Testis (tissue), 3 donors: ENCODE data around the gene MRPS23. TPM values are rescaled to one million over a fixed set of nuclear protein-coding genes. Genes with fewer than 3 reads are reported as not detected.
A peak's percentile ranks its signal among the peaks of the same experiment; 100 is the strongest.

ENCODE experiments used
- DNase-seq: peaks from one replicate; pipeline ENCODE4 v3.0.0-alpha.2; 2019
- H3K27ac ChIP-seq, 2 donors: fragments of 200-600 bp; sonication (generic); one replicate each; pipeline ENCODE4 v1.5.1; 2019
- H3K27me3 ChIP-seq: fragments of 200-600 bp; sonication (generic); one replicate; pipeline ENCODE4 v1.5.1; 2019
- H3K36me3 ChIP-seq: fragments of 200-600 bp; sonication (generic); one replicate; pipeline ENCODE4 v1.5.1; 2017; ENCODE audit warnings: low read depth; ENCODE audit errors: missing control alignments
- H3K4me1 ChIP-seq: fragments of 200-600 bp; sonication (generic); one replicate; pipeline ENCODE4 v1.5.1; 2019
- H3K4me3 ChIP-seq, 2 donors: fragments of 200-600 bp; sonication (generic); one replicate each; pipeline ENCODE4 v1.5.1; 2017 to 2019
- H3K9me3 ChIP-seq: fragments of 200-600 bp; sonication (generic); one replicate; pipeline ENCODE4 v1.5.1; 2017
- CTCF ChIP-seq, 3 experiments: fragments of 450-650 bp in 2 of 3; fragments of 200-600 bp in 1 of 3; sonication (generic) in 1 of 3; IDR thresholded peaks; one replicate each; pipeline ENCODE4 v1.5.1; 2016 to 2019; ENCODE audit warnings: antibody characterized with exemption in 3 of 3, mild to moderate bottlenecking in 2 of 3, moderate library complexity in 1 of 3
- POLR2A ChIP-seq: fragments of 450-650 bp; IDR thresholded peaks from one replicate; pipeline ENCODE4 v1.6.1; 2017; ENCODE audit warnings: antibody characterized with exemption, mild to moderate bottlenecking, moderate library complexity
- WGBS, 2 donors: methylation state at CpG; one replicate each; pipeline ENCODE4 v1.1.5; 2018; 5-methylcytosine and 5-hydroxymethylcytosine counted together
- intact Hi-C: fragments of 100-400 bp; cut with DNase I; formaldehyde crosslinking; loops from one replicate; pipeline ENCODE4 v1.15.1; 2023; ENCODE audit warnings: low total_unique reads
- polyA plus RNA-seq: library from polyadenylated mRNA; stranded (reverse); fragments of 350-450 nt; fragmentation: Illumina TruSeq; extraction: RNeasy Lipid Tissue Mini Kit (QIAGEN cat#74804); gene quantifications from one replicate; pipeline ENCODE4 v1.2.3, GENCODE V29; 2014; ENCODE audit warnings: low read depth, low replicate concordance; ENCODE audit not compliant: insufficient read depth
- total RNA-seq, 2 donors: library from RNA; depleted of rRNA; stranded (reverse); fragments of >200 nt; gene quantifications; one replicate each; pipeline ENCODE4 v1.2.3, GENCODE V29; 2016

The MRPS23 gene
- total and polyA plus RNA-seq, 3 donors from 2014 or later: 14.1 to 57.4 (median 25.1) TPM

DNA sequence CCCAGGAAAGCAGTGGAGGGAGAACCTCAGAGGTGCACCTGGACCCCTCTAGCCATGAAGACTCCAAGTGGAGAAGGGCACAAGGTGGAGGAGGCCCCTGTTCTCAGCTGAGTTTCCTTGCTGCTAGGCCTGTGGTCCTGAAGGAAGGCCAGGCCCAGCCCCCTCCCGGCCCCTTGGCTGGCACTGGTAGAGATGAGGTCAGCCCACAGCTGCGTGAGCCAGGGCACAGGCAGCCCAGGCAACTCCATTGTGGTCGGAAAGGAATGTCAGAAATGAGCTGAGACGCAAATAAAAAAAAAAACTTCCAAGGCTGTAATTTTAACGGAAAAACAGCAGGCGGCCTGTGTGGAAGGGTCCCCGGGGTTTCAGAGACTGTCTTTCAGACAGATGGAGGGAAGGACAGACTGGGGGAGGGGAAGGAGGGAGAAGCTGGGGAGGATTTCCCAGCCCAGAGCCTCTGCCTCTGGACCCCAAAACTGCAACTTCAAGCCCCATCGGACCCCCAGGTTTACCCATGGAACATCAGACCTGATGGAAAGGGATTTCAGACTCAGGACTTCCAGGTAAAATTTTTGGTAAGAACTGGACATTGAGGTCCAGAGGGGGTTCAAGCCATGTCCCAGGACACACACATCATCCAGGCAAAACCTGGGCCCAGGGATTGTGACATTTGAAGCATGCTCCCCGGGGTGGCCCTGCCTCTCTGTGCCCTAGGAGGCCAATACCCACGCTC lies 25.6 kb upstream of the MRPS23 start:
- intact Hi-C loops: no loop called here
- H3K9me3 ChIP-seq: no peaks in the 10 kb centered on the region
- H3K36me3 ChIP-seq: no peaks in the 10 kb centered on the region
- TF ChIP-seq POLR2A: no peak
- peak in 2 of 3 experiments; percentile 34 to 44 for TF ChIP-seq CTCF (IDR thresholded peaks at IDR 0.05)
- DNase-seq: peak; percentile 78
- H3K27ac ChIP-seq: peak overlapping the region; percentile 29 to 59
- WGBS, 2 donors: 28 to 49% methylated on average over 10 of the region's 10 CpGs
- peaks cover 24% of the 10 kb centered on the region for H3K4me1 ChIP-seq
- no peaks in the 10 kb centered on the region for H3K27me3 ChIP-seq
- no peak overlapping the region for H3K4me3 ChIP-seq

DNA sequence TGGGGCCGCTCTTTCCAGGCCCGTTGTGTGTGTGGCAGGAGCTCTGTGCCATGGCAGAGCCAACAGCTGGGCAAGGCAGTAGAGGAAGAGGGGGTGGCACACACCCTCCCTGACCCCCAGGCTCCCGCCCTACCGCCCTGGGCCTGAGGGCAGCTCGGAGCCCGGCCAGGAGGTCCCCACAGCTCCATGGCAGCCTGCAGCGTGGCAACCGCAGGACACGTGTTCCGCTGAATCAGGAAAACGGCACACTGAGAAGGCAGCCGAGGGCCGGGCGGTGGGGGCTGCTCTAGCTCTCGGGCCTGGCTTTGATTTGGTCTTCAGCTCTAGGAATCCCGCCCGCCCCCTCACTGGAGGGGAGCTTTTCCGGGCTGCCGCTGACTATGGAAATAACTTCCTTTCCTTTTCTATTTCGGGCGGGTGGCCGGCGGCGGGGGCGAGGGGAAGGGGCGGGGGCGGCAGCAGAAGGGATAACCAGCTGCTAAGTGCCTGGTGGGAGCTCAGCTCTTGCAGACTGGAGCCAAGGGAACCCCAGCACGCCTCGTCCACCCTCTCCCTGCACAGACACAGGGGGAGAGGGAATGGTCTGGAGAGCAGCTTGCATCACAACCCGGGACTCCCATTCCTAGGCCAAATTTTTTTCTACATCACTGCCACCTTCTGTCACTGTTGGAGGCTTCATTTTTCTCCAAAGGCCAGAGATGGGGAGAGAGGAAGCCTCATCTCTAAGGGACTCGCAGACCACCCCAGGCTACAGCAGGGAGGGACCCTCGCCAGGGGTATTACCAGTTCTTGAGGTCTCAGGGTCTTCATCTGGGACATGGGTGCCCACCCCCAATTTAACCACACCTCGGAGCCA lies 24.8 kb upstream of the MRPS23 start:
- no peaks in the 10 kb centered on the region for H3K36me3 ChIP-seq
- peak; percentile 78 for DNase-seq
- peak overlapping the region in 1 of 2 donors; percentile 44 for H3K27ac ChIP-seq
- no peaks in the 10 kb centered on the region for H3K9me3 ChIP-seq
- WGBS, 2 donors: 8 to 10% methylated on average over 15 to 28 of the region's 33 CpGs
- intact Hi-C loops: no loop called here
- no peak for TF ChIP-seq CTCF (IDR thresholded peaks at IDR 0.05)
- no peak for TF ChIP-seq POLR2A
- no peak overlapping the region for H3K4me3 ChIP-seq
- H3K4me1 ChIP-seq: peaks cover 24% of the 10 kb centered on the region
- no peaks in the 10 kb centered on the region for H3K27me3 ChIP-seq

DNA sequence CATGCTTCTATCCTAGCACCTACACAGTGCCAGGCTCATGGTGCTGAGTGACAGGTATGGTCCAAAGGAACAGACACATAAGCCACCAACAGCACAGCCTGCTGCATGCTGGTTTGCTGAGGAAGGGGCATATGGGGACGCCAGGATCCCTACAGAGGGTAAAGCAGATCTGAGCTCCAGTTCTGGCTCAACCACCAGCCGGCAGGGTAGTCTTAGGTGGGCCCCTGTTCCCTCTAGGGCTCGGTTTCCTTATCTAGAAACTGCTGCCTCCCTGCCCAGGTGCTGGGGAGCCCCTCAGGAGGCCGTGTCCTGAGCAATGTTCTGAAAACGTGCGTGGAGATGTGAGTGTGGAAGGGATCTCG lies 24.2 kb upstream of the MRPS23 start:
- Histone ChIP-seq H3K27ac (peak overlapping the region in 1 of 2 donors; percentile 44), H3K9me3 (no peaks in the 10 kb centered on the region), H3K27me3 (no peaks in the 10 kb centered on the region), H3K36me3 (no peaks in the 10 kb centered on the region), H3K4me1 (peaks cover 24% of the 10 kb centered on the region), H3K4me3 (no peak overlapping the region)
- DNase-seq: no peak
- no peak for TF ChIP-seq POLR2A
- TF ChIP-seq CTCF (IDR thresholded peaks at IDR 0.05): no peak
- 31 to 53% methylated on average over 6 to 7 of the region's 7 CpGs for WGBS, 2 donors
- intact Hi-C loops: no loop called here

DNA sequence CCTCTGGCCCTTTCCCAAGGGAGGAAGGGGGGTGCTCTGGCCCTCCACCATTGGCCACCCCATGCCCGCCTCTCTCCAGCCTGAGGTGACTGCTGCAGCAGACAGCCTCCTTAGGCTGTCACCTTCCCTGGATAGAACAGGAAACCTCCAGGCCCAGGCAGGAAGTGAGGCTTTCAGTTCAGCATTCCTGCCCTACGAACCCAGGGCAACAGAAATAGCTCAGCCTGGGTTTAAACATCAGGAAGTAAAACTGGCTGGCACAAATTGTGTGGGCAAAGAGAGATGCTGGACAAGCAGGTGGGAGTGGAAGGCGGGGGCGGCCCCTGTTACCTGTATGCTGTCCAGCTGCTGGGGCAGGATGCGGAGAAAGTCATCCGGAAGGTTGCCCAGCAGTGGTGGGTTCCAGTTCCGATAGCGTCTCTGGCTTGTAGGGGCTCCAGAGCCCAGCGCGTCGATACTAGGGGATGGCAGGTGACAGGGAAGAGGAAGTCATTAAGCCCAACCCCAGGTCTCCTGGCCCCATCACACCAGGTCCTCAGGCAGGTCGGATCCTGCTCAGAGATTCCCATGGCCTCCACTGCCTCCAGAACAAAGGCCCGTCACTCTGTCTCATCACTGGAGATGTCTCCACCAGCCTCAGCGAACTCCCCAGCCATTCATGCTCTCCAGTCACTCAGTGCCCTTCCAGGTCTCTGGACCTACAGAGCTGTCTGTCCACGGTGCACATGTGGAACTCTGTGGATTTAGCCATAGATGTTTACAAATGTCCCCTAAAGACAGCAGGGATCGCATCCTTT lies 23.6 kb upstream of the MRPS23 start:
- intact Hi-C loops: no loop called here
- no peaks in the 10 kb centered on the region for H3K9me3 ChIP-seq
- no peaks in the 10 kb centered on the region for H3K36me3 ChIP-seq
- H3K4me1 ChIP-seq: peaks cover 30% of the 10 kb centered on the region
- no peaks in the 10 kb centered on the region for H3K27me3 ChIP-seq
- no peak overlapping the region for H3K27ac ChIP-seq
- TF ChIP-seq POLR2A: no peak
- TF ChIP-seq CTCF (IDR thresholded peaks at IDR 0.05): no peak
- no peak overlapping the region for H3K4me3 ChIP-seq
- DNase-seq: no peak
- 83 to 94% methylated on average over 13 to 16 of the region's 16 CpGs for WGBS, 2 donors
